ENCODE data around the gene REXO2.

REXO2 gene

DNA sequence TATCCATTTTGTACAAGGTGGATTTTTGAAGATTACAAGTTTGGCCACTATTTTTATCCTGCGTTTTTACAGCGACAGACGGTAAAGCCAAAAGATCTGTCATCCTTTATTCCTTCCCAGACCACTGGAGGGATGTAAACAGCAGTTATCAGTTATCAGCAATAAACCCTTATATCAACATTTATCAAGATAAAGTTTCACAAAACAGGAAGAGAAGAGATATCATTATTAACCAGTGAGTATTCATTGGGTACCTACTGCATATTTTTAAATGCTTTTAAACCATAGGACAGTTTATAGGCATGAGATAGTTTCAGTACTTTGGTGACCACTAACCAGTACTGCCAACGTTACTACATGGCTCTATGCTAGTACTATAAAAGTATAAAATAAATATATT lies 5.9 kb upstream of the REXO2 start:
- no peak for DNase-seq (ENCODE audit: low read depth, low spot score)
- Histone ChIP-seq H3K27ac (no peak overlapping the region), H3K4me3 (no peak overlapping the region), H3K9ac (ENCODE audit: insufficient read length) (no peak overlapping the region), H3K9me3 (ENCODE audit: low read depth, low read length) (no peaks in the 10 kb centered on the region), H3K36me3 (ENCODE audit: insufficient read depth, low read length) (no peaks in the 10 kb centered on the region)
- no peak for TF ChIP-seq EZH2 (IDR thresholded peaks at IDR 0.05)
- no peak for TF ChIP-seq POLR2AphosphoS5 (IDR thresholded peaks at IDR 0.05; ENCODE audit: borderline replicate concordance, low read depth, low read length)
- no peak for TF ChIP-seq FOXP2 (optimal IDR thresholded peaks at IDR 0.05; ENCODE audit: control extremely low read depth, extremely low read length, insufficient read depth)

GRCh38 chr11:114438303-114438702 lies 964 bp upstream of the REXO2 start:
- no peak for DNase-seq (ENCODE audit: low read depth, low spot score)
- TF ChIP-seq FOXP2 (optimal IDR thresholded peaks at IDR 0.05; ENCODE audit: control extremely low read depth, extremely low read length, insufficient read depth): no peak
- no peak for TF ChIP-seq EZH2 (IDR thresholded peaks at IDR 0.05)
- TF ChIP-seq POLR2AphosphoS5 (IDR thresholded peaks at IDR 0.05; ENCODE audit: borderline replicate concordance, low read depth, low read length): no peak
- Histone ChIP-seq H3K9me3 (ENCODE audit: low read depth, low read length) (no peaks in the 10 kb centered on the region), H3K36me3 (ENCODE audit: insufficient read depth, low read length) (no peaks in the 10 kb centered on the region), H3K27ac (no peak overlapping the region), H3K4me3 (no peak overlapping the region), H3K9ac (ENCODE audit: insufficient read length) (no peak overlapping the region)

DNA sequence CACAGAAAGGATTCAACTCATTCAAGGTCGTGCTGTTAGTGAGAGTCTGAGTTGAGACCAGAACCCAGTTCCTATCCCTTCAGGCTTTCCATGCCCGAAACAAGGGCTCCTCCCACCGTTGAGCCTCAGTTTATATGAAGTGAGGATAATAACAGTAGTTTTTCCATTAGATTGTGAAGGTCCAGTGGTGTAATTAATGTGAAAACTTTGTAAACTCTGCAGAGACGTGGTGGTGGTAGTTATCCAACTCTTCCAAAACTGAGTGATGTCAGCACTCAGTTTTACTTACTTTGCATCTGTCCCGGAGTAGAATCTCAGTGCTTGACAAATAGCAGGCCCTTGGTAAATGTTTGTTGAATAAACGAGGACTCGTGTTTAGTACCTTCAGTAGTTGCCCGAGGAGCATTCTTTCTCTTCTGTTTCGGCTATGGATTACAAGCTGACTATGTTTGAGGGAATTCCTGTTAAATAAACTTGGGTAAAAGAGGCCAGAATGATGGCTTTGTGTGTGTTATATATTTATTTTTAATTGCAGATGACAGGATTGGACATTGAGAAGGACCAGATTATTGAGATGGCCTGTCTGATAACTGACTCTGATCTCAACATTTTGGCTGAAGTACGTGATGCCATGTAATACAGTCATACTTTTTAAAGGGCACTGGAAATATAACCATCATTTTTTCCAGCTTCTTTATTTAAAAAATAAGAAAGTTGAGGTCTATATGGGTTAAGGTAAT lies 1.0 kb downstream of the REXO2 start:
- Histone ChIP-seq H3K4me3 (peak overlapping the region; percentile 94), H3K9me3 (ENCODE audit: low read depth, low read length) (no peaks in the 10 kb centered on the region), H3K36me3 (ENCODE audit: insufficient read depth, low read length) (peaks cover 14% of the 10 kb centered on the region; the same call in 1 of the 2 replicates), H3K9ac (ENCODE audit: insufficient read length) (peak overlapping the region; percentile 71), H3K27ac (no peak overlapping the region)
- no peak for DNase-seq (ENCODE audit: low read depth, low spot score)
- TF ChIP-seq EZH2 (IDR thresholded peaks at IDR 0.05) (no peak), POLR2AphosphoS5 (IDR thresholded peaks at IDR 0.05; ENCODE audit: borderline replicate concordance, low read depth, low read length) (no peak), FOXP2 (optimal IDR thresholded peaks at IDR 0.05; ENCODE audit: control extremely low read depth, extremely low read length, insufficient read depth) (no peak)

DNA sequence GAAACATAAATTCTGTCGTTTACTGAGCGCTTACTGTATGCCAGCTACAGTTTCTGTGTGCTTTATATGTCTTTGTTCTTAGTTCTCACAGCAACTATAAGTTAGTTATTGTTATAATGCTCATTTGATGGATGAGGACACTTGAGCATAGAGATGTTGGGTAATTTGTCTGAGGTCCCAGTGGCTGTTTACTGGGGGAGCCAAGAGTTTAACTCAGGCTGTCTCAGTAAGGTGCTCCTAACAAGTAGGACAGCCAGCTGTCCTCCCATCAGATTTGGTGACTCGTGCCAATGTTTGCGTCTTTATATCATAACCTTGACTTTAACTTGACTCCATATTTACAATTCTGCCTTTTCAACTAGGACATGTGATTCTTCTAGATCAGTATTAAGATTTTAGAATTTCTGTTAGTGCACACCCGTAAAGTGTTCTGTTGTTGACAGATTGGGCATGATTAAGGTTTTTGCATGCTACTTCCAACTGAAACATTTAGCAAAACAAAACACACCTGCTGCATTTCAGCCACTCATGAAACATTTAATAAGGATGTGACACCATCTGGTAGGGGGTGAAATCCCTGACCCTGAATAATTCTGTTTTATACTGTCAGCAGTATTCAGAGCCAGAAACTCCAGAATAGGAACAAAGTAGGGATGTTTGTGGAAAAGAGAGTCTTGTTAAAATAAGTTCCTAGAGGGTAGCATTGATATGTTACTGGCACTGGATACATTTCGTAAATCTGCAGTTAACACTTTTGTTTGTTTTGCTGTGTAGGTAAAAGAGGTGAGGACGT lies 1.9 kb downstream of the REXO2 start:
- H3K27ac ChIP-seq: no peak overlapping the region
- peak overlapping the region; percentile 94; the same call in 1 of the 2 replicates for H3K4me3 ChIP-seq
- H3K36me3 ChIP-seq (ENCODE audit: insufficient read depth, low read length): peaks cover 21% of the 10 kb centered on the region; the same call in 1 of the 2 replicates
- DNase-seq (ENCODE audit: low read depth, low spot score): no peak
- no peak overlapping the region for H3K9ac ChIP-seq (ENCODE audit: insufficient read length)
- TF ChIP-seq EZH2 (IDR thresholded peaks at IDR 0.05) (no peak), FOXP2 (optimal IDR thresholded peaks at IDR 0.05; ENCODE audit: control extremely low read depth, extremely low read length, insufficient read depth) (no peak), POLR2AphosphoS5 (IDR thresholded peaks at IDR 0.05; ENCODE audit: borderline replicate concordance, low read depth, low read length) (no peak)
- no peaks in the 10 kb centered on the region for H3K9me3 ChIP-seq (ENCODE audit: low read depth, low read length)

- Histone ChIP-seq H3K9ac (ENCODE audit: insufficient read length) (no peak overlapping the region), H3K27ac (no peak overlapping the region), H3K4me3 (no peak overlapping the region), H3K36me3 (ENCODE audit: insufficient read depth, low read length) (peaks cover 26% of the 10 kb centered on the region; the same call in 1 of the 2 replicates), H3K9me3 (ENCODE audit: low read depth, low read length) (no peaks in the 10 kb centered on the region)
- no peak for TF ChIP-seq EZH2 (IDR thresholded peaks at IDR 0.05)
- TF ChIP-seq FOXP2 (optimal IDR thresholded peaks at IDR 0.05; ENCODE audit: control extremely low read depth, extremely low read length, insufficient read depth): no peak
- no peak for DNase-seq (ENCODE audit: low read depth, low spot score)
These were observed 2.7 kb downstream of the REXO2 start for GRCh38 chr11:114441921-114442320.

DNA sequence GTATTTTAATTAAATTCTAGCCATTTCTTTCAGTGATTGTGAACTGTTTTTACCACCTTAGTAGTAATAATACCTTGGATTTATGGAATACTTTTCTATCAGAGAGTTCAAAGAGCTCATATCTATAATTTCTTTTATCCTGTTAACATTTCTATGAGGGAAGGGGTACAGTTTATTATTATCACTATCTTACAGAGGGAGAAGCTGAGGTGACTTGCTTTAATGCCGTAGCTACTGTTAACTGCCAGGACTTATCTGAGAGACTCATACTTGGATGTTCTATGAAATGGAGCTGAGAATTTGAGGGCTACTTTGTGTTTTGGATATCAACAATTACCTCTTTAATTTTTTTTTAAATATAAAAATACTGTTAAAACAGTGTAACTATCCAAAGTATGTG lies 3.3 kb downstream of the REXO2 start:
- no peak for TF ChIP-seq FOXP2 (optimal IDR thresholded peaks at IDR 0.05; ENCODE audit: control extremely low read depth, extremely low read length, insufficient read depth)
- no peak for TF ChIP-seq EZH2 (IDR thresholded peaks at IDR 0.05)
- TF ChIP-seq POLR2AphosphoS5 (IDR thresholded peaks at IDR 0.05; ENCODE audit: borderline replicate concordance, low read depth, low read length): no peak
- no peak for DNase-seq (ENCODE audit: low read depth, low spot score)
- Histone ChIP-seq H3K9ac (ENCODE audit: insufficient read length) (no peak overlapping the region), H3K4me3 (no peak overlapping the region), H3K36me3 (ENCODE audit: insufficient read depth, low read length) (peaks cover 29% of the 10 kb centered on the region; the same call in 1 of the 2 replicates), H3K27ac (no peak overlapping the region), H3K9me3 (ENCODE audit: low read depth, low read length) (no peaks in the 10 kb centered on the region)

- TF ChIP-seq POLR2AphosphoS5 (IDR thresholded peaks at IDR 0.05; ENCODE audit: borderline replicate concordance, low read depth, low read length): no peak
- Histone ChIP-seq H3K4me3 (no peak overlapping the region), H3K9ac (ENCODE audit: insufficient read length) (peak overlapping the region; percentile 40), H3K27ac (peak overlapping the region; percentile 94), H3K36me3 (ENCODE audit: insufficient read depth, low read length) (peaks cover 51% of the 10 kb centered on the region), H3K9me3 (ENCODE audit: low read depth, low read length) (no peaks in the 10 kb centered on the region)
- DNase-seq (ENCODE audit: low read depth, low spot score): no peak
These were observed 8.2 kb downstream of the REXO2 start for GRCh38 chr11:114447444-114447843.

DNA sequence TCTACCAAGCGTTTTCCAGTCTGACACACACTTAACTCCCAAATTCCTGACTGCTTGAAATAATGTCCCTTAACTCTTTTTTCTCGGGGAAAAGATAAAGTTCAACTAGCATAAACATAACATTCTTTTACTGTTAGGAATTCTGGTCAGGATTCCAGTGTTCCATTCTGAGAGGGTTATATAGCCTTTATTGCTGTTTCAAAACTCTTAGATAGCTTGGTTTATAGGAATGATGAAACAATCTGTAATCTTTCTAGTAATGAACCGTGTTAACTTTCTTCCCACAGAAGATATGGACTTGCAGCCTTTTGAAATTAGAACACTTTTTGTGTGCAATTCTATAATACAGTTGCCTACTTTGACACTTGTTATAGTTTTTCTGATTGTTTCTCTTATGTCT lies 8.6 kb downstream of the REXO2 start:
- H3K9ac ChIP-seq (ENCODE audit: insufficient read length): peak overlapping the region; percentile 52
- DNase-seq (ENCODE audit: low read depth, low spot score): peak; percentile 44
- H3K27ac ChIP-seq: peak overlapping the region; percentile 94
- H3K36me3 ChIP-seq (ENCODE audit: insufficient read depth, low read length): peaks cover 51% of the 10 kb centered on the region
- no peak overlapping the region for H3K4me3 ChIP-seq
- TF ChIP-seq FOXP2 (optimal IDR thresholded peaks at IDR 0.05; ENCODE audit: control extremely low read depth, extremely low read length, insufficient read depth) (no peak), EZH2 (IDR thresholded peaks at IDR 0.05) (no peak), POLR2AphosphoS5 (IDR thresholded peaks at IDR 0.05; ENCODE audit: borderline replicate concordance, low read depth, low read length) (no peak)
- no peaks in the 10 kb centered on the region for H3K9me3 ChIP-seq (ENCODE audit: low read depth, low read length)

All from SK-N-MC (cell line).